Measurements from ENCODE around the gene PDE9A. TPM values are rescaled to one million over a fixed set of nuclear protein-coding genes. Genes with fewer than 3 reads are reported as not detected.

Gene PDE9A
- 3.9 and 4.2 TPM in 2 replicates for total RNA-seq

DNA sequence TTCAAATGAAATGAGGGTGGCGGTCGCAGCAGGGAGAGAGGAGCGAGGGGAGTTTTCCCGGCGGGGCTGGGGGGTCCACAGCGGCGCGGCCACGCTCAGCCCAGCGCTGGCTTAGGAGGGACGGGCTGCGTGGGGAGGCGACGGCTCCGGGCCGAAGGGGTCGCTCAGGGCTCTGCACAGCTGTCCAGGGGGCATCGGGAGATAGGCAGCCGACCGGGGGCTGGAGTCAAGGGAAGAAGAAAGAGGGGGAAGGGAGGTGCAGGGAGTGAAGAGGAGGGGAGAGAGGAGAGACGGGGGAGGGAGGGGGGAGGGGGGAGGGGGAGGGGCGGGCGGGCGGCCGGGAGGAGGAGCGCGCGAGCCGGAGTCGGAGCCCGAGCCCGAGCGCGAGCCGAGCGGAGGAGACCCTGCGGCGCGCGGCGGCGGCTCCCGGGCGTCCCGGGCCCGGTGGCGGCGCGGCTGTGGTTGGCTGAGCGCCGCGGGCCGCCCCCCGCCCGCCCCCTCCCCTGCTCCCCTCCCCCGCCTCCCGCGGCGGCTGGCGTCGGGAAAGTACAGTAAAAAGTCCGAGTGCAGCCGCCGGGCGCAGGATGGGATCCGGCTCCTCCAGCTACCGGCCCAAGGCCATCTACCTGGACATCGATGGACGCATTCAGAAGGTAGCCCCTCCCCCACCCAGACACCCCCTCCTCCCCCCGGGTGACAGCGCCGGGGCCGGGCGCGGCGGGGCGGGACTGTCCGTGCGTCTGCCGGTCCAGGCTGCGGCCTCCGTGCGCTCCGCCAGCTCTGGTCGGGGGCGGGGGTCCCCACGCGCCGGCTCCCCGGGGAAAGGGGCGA, at the start of gene PDE9A:
TSS of gene PDE9A (plus strand) at position 391 of the 831 bp plus-strand sequence. CDS start at position 585, 194 bp downstream.
- TF ChIP-seq CTCF (IDR thresholded peaks at IDR 0.05; ENCODE audit: insufficient read depth, low read length, poor library complexity, severe bottlenecking), result no peak
- peak within 1 kb of the TSS; percentile 35 for H3K4me3 ChIP-seq (ENCODE audit: low read depth, low read length)
- DNase-seq (ENCODE audit: low read depth), result no peak
- peaks cover 71% of the 10 kb centered on the region for H3K27me3 ChIP-seq (ENCODE audit: control insufficient read depth, insufficient read depth, low read length)
- H3K36me3 ChIP-seq (ENCODE audit: control insufficient read depth, insufficient read depth, low read length), result no peaks in the 10 kb centered on the region

DNA sequence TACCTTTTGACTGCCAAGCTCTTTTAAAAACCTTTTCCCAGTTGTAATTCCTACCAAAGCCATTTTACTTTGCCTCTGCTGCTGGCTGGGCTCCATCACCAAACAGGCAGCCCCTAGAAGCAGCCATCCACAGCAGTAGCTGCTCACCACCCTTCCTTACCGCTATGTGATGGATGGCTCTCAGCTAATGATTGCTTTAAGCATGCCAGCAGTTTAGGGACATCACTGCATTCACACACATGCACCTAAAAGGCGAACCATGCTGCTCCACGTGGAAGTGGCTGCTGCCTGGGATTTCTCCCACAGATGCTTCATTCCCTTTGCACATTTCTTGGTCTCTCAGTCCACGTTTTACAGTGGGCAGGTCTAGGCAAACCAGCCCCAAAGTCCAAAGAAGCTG, 46.3 kb upstream of the PDE9A start:
- TF ChIP-seq CTCF (IDR thresholded peaks at IDR 0.05; ENCODE audit: insufficient read depth, low read length, poor library complexity, severe bottlenecking), result no peak
- no peaks in the 10 kb centered on the region for H3K36me3 ChIP-seq (ENCODE audit: control insufficient read depth, insufficient read depth, low read length)
- DNase-seq (ENCODE audit: low read depth), result no peak
- no peaks in the 10 kb centered on the region for H3K27me3 ChIP-seq (ENCODE audit: control insufficient read depth, insufficient read depth, low read length)
- H3K4me3 ChIP-seq (ENCODE audit: low read depth, low read length), result no peak overlapping the region

DNA sequence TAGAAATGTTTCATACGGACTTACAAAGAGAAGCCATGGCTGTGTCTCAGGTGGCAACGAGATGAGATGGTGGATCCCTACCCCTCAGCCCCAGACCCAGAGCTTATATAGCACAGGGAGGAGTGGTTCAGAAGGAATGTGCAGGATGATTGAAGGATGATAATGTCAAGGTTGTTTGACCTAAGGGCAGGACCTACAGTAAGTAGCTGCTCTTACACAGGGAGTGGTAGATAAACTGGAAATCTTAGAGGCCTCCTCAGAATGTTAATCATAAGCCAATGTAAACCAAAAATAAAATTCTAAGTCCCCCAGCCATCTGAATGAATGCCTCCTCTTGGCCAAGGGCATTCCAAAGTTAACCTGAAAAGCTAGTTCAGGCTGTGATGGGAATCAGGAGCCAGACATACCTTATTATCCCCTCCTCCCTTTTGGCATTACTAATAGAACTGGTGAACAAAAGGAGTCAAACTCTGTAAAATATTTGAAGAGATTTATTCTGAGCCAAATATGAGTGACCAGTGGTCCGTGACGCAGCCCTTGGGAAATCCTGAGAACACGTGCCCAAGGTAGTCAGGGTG, 45.8 kb upstream of the PDE9A start:
- H3K4me3 ChIP-seq (ENCODE audit: low read depth, low read length), result no peak overlapping the region
- no peak for TF ChIP-seq CTCF (IDR thresholded peaks at IDR 0.05; ENCODE audit: insufficient read depth, low read length, poor library complexity, severe bottlenecking)
- no peaks in the 10 kb centered on the region for H3K27me3 ChIP-seq (ENCODE audit: control insufficient read depth, insufficient read depth, low read length)
- no peak for DNase-seq (ENCODE audit: low read depth)
- H3K36me3 ChIP-seq (ENCODE audit: control insufficient read depth, insufficient read depth, low read length), result no peaks in the 10 kb centered on the region

GRCh38 chr21:42608446-42608845, 45.0 kb upstream of the PDE9A start:
- Histone ChIP-seq H3K27me3 (ENCODE audit: control insufficient read depth, insufficient read depth, low read length) (no peaks in the 10 kb centered on the region), H3K4me3 (ENCODE audit: low read depth, low read length) (no peak overlapping the region), H3K36me3 (ENCODE audit: control insufficient read depth, insufficient read depth, low read length) (no peaks in the 10 kb centered on the region)
- DNase-seq (ENCODE audit: low read depth), result no peak
- no peak for TF ChIP-seq CTCF (IDR thresholded peaks at IDR 0.05; ENCODE audit: insufficient read depth, low read length, poor library complexity, severe bottlenecking)

- no peak for TF ChIP-seq CTCF (IDR thresholded peaks at IDR 0.05; ENCODE audit: insufficient read depth, low read length, poor library complexity, severe bottlenecking)
- H3K27me3 ChIP-seq (ENCODE audit: control insufficient read depth, insufficient read depth, low read length), result peaks cover 1% of the 10 kb centered on the region
- H3K4me3 ChIP-seq (ENCODE audit: low read depth, low read length), result no peak overlapping the region
- no peak for DNase-seq (ENCODE audit: low read depth)
- no peaks in the 10 kb centered on the region for H3K36me3 ChIP-seq (ENCODE audit: control insufficient read depth, insufficient read depth, low read length)
Measured at GRCh38 chr21:42609811-42610210, 43.6 kb upstream of the PDE9A start.

All from kidney epithelial cell (primary cell).